ENCODE data around the gene HNRNPH2. TPM values are rescaled to one million over a fixed set of nuclear protein-coding genes. Genes with fewer than 3 reads are reported as not detected.
A peak's percentile ranks its signal among the peaks of the same experiment; 100 is the strongest.

Gene HNRNPH2
- total and polyA plus RNA-seq, 11 donors, result 36.5 to 71.9 (median 56.8) TPM

DNA sequence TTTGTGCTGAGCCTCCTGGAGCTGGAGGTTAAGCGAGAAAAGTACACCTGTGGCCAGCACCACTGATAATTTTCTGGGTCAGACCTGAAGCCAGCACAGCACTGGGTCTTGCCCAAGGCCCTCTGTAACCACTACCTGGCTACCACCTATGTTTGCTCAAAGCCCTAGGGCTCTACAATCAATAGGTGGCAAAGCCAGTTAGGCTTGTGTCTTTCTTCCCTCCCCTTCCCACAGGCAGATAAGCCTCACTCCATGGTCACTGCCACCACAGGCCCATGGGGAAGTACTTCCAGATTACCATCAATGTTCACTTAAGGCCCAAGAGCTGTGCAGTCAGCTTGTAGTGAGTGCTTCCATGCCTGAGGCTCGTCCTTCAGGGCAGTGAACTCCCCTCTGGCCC is 42.1 kb downstream of the HNRNPH2 start:
- Histone ChIP-seq H3K4me1 (peaks cover 0 to 10% (median 0%) of the 10 kb centered on the region in 12 donors), H3K36me3 (peaks cover 0 to 41% (median 0%) of the 10 kb centered on the region in 9 donors), H3K27me3 (no peaks in the 10 kb centered on the region), H3K4me3 (no peak overlapping the region), H3K9me3 (no peaks in the 10 kb centered on the region), H3K27ac (no peak overlapping the region)
- 39 to 96% (median 88%) methylated on average over 2 of the region's 2 CpGs for WGBS, 4 donors
- intact Hi-C loops (cut with DNase I), result no loop called here
- TF ChIP-seq, protein P1, sequence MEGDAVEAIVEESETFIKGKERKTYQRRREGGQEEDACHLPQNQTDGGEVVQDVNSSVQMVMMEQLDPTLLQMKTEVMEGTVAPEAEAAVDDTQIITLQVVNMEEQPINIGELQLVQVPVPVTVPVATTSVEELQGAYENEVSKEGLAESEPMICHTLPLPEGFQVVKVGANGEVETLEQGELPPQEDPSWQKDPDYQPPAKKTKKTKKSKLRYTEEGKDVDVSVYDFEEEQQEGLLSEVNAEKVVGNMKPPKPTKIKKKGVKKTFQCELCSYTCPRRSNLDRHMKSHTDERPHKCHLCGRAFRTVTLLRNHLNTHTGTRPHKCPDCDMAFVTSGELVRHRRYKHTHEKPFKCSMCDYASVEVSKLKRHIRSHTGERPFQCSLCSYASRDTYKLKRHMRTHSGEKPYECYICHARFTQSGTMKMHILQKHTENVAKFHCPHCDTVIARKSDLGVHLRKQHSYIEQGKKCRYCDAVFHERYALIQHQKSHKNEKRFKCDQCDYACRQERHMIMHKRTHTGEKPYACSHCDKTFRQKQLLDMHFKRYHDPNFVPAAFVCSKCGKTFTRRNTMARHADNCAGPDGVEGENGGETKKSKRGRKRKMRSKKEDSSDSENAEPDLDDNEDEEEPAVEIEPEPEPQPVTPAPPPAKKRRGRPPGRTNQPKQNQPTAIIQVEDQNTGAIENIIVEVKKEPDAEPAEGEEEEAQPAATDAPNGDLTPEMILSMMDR (IDR thresholded peaks at IDR 0.05), result no peak
- no peak for TF ChIP-seq POLR2A (IDR thresholded peaks at IDR 0.05)
- ATAC-seq (no peak), DNase-seq (no peak)

DNA sequence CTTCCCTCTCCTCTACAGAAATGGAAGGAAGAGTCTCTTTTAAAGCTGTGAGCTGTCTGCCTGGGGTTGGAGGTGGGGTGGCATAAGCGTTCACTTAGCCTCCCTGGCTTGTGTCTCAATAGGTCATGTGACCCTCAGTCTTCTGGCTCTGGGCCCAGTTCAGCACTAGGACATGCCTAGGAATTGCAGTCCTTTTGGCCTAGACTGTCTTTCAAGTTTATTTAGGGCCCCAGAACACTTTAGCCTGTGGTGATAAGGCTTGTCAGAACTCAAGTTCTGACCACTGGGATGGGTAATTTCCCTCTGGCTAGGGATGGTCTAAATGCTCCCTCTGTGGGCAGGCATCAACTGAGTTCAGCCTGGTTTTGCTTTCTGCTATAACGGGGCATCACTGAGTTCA is 42.9 kb downstream of the HNRNPH2 start:
- DNase-seq, result peak in 2 of 5 donors; percentile 37 to 49
- TF ChIP-seq, protein P1 (IDR thresholded peaks at IDR 0.05), result no peak
- TF ChIP-seq POLR2A (IDR thresholded peaks at IDR 0.05), result no peak
- peak in 3 of 4 donors; percentile 37 to 92 (median 64) for ATAC-seq
- H3K4me1 ChIP-seq, result peaks cover 0 to 10% (median 0%) of the 10 kb centered on the region in 12 donors
- no peak overlapping the region for H3K27ac ChIP-seq
- 28 to 65% (median 39%) methylated on average over 2 of the region's 2 CpGs for WGBS, 4 donors
- H3K9me3 ChIP-seq, result no peaks in the 10 kb centered on the region
- no peak overlapping the region for H3K4me3 ChIP-seq
- intact Hi-C loops (cut with DNase I), result no loop called here
- H3K27me3 ChIP-seq, result no peaks in the 10 kb centered on the region
- peaks cover 0 to 37% (median 3%) of the 10 kb centered on the region in 9 donors for H3K36me3 ChIP-seq

DNA sequence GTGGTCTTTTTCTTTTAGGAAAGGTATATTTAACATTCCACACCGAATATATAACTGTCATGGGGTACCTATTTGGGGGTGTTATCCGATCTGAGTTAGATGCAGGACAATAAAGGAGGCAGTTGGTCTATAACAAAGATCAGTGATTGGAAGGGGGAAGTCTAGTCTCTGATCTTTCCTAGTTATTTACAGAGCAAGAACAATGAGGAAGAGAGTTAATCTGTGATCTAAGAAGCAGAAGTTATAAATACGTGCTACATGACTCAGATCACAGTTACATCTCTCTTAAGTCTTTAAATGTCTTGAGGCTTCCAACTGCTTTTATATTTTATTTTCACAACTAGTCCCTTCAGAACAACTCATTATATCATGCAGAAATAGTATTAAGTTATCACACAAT is 44.0 kb downstream of the HNRNPH2 start:
- no peak for TF ChIP-seq POLR2A (IDR thresholded peaks at IDR 0.05)
- TF ChIP-seq, protein P1 (IDR thresholded peaks at IDR 0.05), result no peak
- intact Hi-C loops (cut with DNase I), result no loop called here
- WGBS, 4 donors, result 59 to 87% (median 72%) methylated on average over 3 of the region's 3 CpGs
- Histone ChIP-seq H3K27ac (no peak overlapping the region), H3K4me1 (peaks cover 0 to 10% (median 0%) of the 10 kb centered on the region in 12 donors), H3K4me3 (no peak overlapping the region), H3K36me3 (peaks cover 0 to 35% (median 3%) of the 10 kb centered on the region in 9 donors), H3K9me3 (no peaks in the 10 kb centered on the region), H3K27me3 (no peaks in the 10 kb centered on the region)
- ATAC-seq (no peak), DNase-seq (no peak)

DNA sequence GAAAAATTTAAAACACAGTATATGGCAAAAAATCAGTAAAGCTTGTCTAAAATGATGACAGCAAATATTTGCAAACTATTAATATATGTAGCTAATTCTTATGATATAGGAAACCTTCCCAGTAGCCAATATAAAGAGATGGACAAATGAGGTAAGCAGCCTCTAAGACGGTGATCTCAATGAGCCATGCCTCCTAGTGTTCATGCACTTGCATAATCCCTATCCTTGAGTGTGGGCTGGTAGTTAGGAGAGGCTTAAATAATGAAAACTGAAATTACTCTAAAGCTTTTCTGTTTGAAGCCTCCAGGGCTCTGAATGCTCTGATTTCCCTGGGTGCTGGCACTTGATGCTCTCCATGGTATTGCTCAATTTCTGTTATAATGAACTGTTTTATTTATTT is 52.6 kb downstream of the HNRNPH2 start:
- peaks cover 0 to 4% (median 0%) of the 10 kb centered on the region in 9 donors for H3K27me3 ChIP-seq
- ATAC-seq, result no peak
- WGBS, 4 donors, result 48 to 95% (median 64%) methylated on average over 1 of the region's 1 CpG

More for the DNA sequence above, 52.6 kb downstream of the HNRNPH2 start:
- Histone ChIP-seq H3K4me3 (no peak overlapping the region), H3K36me3 (peaks cover 0 to 35% (median 0%) of the 10 kb centered on the region in 9 donors), H3K27ac (no peak overlapping the region), H3K9me3 (no peaks in the 10 kb centered on the region), H3K4me1 (no peaks in the 10 kb centered on the region)
- no peak for TF ChIP-seq POLR2A (IDR thresholded peaks at IDR 0.05)
- TF ChIP-seq, protein P1 (IDR thresholded peaks at IDR 0.05), result no peak
- no peak for DNase-seq
- intact Hi-C loops (cut with DNase I), result no loop called here

All from heart left ventricle (tissue), 16 donors.